Measurements from ENCODE around the gene CDKN2D.
"Not testable (repeated sequence)": the region's sequence is repeated elsewhere in the genome, so short reads cannot be mapped to it uniquely, and the experiment has no call there.

The CDKN2D gene

GRCh38 chr19:10587022-10587838 lies 18.5 kb upstream of the CDKN2D start, which contains the start of gene AP1M2:
TSS of gene AP1M2 (minus strand) at chr19:10587312. CDS start at chr19:10587231, 81 bp downstream.
- H3K27me3 ChIP-seq = no peaks in the 10 kb centered on the region
- no peak within 1 kb of the TSS for H3K4me3 ChIP-seq
- H3K4me2 ChIP-seq = no peak within 1 kb of the TSS
- H3K9ac ChIP-seq = no peak within 1 kb of the TSS
- H3K4me1 ChIP-seq = peaks cover 7 to 29% (median 25%) of the 10 kb centered on the region in 10 experiments; a peak in 19 of 20 replicates
- H4K20me1 ChIP-seq = no peaks in the 10 kb centered on the region
- no peaks in the 10 kb centered on the region for H3K36me3 ChIP-seq
- no peaks in the 10 kb centered on the region for H3K9me3 ChIP-seq (replicated peaks in 1 of 11)
- H3K27ac ChIP-seq = no peak within 1 kb of the TSS
- TF ChIP-seq Cebpa-rat (IDR thresholded peaks at IDR 0.05) = no peak

DNA sequence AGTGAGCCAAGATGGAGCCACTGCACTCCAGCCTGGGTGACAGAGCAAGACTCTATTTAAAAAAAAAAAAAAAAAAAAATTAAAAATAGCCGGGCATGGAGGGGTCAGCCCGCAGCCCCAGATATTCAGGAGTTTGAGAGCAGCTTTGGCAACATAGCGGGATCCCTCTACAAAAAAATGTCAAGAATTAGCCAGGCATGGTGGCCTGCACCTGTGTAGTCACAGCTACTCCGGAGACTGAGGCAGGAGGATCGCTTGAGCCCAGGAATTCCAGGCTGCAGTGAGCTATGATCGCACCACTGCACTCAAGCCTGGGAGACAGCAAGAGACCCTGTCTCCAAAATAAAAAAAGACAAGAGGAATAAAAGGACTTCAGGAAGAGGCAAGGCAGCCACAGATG lies 17.6 kb upstream of the CDKN2D start:
- Histone ChIP-seq H3K9me3 (replicated peaks in 1 of 11) (no peaks in the 10 kb centered on the region), H3K27me3 (no peaks in the 10 kb centered on the region), H3K9ac (no peak overlapping the region), H3K27ac (no peak overlapping the region), H3K4me2 (no peak overlapping the region), H4K20me1 (no peaks in the 10 kb centered on the region), H3K36me3 (no peaks in the 10 kb centered on the region), H3K4me3 (no peak overlapping the region), H3K4me1 (peaks cover 7 to 28% (median 23%) of the 10 kb centered on the region in 10 experiments; a peak in 19 of 20 replicates)
- no peak for TF ChIP-seq Cebpa-rat (IDR thresholded peaks at IDR 0.05)

GRCh38 chr19:10583036-10583776 lies 14.4 kb upstream of the CDKN2D start:
- H3K36me3 ChIP-seq = no peaks in the 10 kb centered on the region
- H3K27ac ChIP-seq = peak overlapping the region in 3 of 11 experiments; percentile 38 to 57 (median 41); a peak in 4 of 22 replicates
- H3K4me3 ChIP-seq = no peak overlapping the region
- peaks cover 7 to 32% (median 23%) of the 10 kb centered on the region in 10 experiments; a peak in 19 of 20 replicates for H3K4me1 ChIP-seq
- H4K20me1 ChIP-seq = no peaks in the 10 kb centered on the region
- H3K27me3 ChIP-seq = no peaks in the 10 kb centered on the region
- TF ChIP-seq Cebpa-rat (IDR thresholded peaks at IDR 0.05) = no peak
- no peak overlapping the region for H3K9ac ChIP-seq
- H3K4me2 ChIP-seq = peak overlapping the region in 4 of 11 experiments; percentile 54 to 76 (median 68); a peak in 4 of 22 replicates
- no peaks in the 10 kb centered on the region for H3K9me3 ChIP-seq (replicated peaks in 1 of 11)

- Histone ChIP-seq H3K9me3 (replicated peaks in 1 of 11) (no peaks in the 10 kb centered on the region), H4K20me1 (no peaks in the 10 kb centered on the region), H3K36me3 (no peaks in the 10 kb centered on the region), H3K27ac (no peak overlapping the region), H3K4me1 (peaks cover 7 to 32% (median 23%) of the 10 kb centered on the region in 10 experiments; a peak in 19 of 20 replicates), H3K4me2 (no peak overlapping the region; a peak in 1 of 22 replicates), H3K27me3 (no peaks in the 10 kb centered on the region), H3K4me3 (no peak overlapping the region), H3K9ac (no peak overlapping the region)
- TF ChIP-seq Cebpa-rat (IDR thresholded peaks at IDR 0.05) = no peak
These were observed 13.3 kb upstream of the CDKN2D start for GRCh38 chr19:10582091-10582490.

- H3K9me3 ChIP-seq (replicated peaks in 1 of 11) = no peaks in the 10 kb centered on the region
- no peaks in the 10 kb centered on the region for H3K27me3 ChIP-seq
- H3K27ac ChIP-seq = no peak overlapping the region
- no peaks in the 10 kb centered on the region for H4K20me1 ChIP-seq
- TF ChIP-seq Cebpa-rat (IDR thresholded peaks at IDR 0.05) = no peak
- peak overlapping the region in 10 of 11 experiments; percentile 32 to 93 (median 46); a peak in 15 of 22 replicates for H3K4me2 ChIP-seq
- H3K9ac ChIP-seq = peak overlapping the region in 3 of 11 experiments; percentile 31 to 39 (median 38); a peak in 3 of 22 replicates
- no peak overlapping the region for H3K4me3 ChIP-seq
- no peaks in the 10 kb centered on the region for H3K36me3 ChIP-seq
- peaks cover 7 to 32% (median 23%) of the 10 kb centered on the region in 10 experiments; a peak in 19 of 20 replicates for H3K4me1 ChIP-seq
These were observed 12.3 kb upstream of the CDKN2D start for GRCh38 chr19:10580979-10581631.

GRCh38 chr19:10577951-10578350 lies 9.2 kb upstream of the CDKN2D start:
- peak overlapping the region in 1 of 11 experiments; percentile 12; a peak in 1 of 22 replicates for H3K9ac ChIP-seq
- H3K4me1 ChIP-seq = peaks cover 0 to 6% (median 2%) of the 10 kb centered on the region in 10 experiments; a peak in 7 of 20 replicates
- H3K36me3 ChIP-seq = no peaks in the 10 kb centered on the region
- H4K20me1 ChIP-seq = no peaks in the 10 kb centered on the region
- H3K4me3 ChIP-seq = no peak overlapping the region
- TF ChIP-seq Cebpa-rat (IDR thresholded peaks at IDR 0.05) = no peak
- no peak overlapping the region for H3K4me2 ChIP-seq
- no peaks in the 10 kb centered on the region for H3K27me3 ChIP-seq
- H3K9me3 ChIP-seq (replicated peaks in 1 of 11) = no peaks in the 10 kb centered on the region
- no peak overlapping the region for H3K27ac ChIP-seq

- no peak overlapping the region for H3K4me2 ChIP-seq
- H4K20me1 ChIP-seq = no peaks in the 10 kb centered on the region
- peaks cover 3 to 12% (median 6%) of the 10 kb centered on the region in 10 experiments; a peak in 16 of 20 replicates for H3K4me1 ChIP-seq
- H3K9ac ChIP-seq = no peak overlapping the region
- H3K27me3 ChIP-seq = no peaks in the 10 kb centered on the region
- H3K36me3 ChIP-seq = no peaks in the 10 kb centered on the region
- H3K9me3 ChIP-seq (replicated peaks in 1 of 11) = no peaks in the 10 kb centered on the region
- TF ChIP-seq Cebpa-rat (IDR thresholded peaks at IDR 0.05) = no peak
- H3K4me3 ChIP-seq = no peak overlapping the region
- H3K27ac ChIP-seq = no peak overlapping the region
These were observed 6.4 kb upstream of the CDKN2D start for GRCh38 chr19:10575011-10575716.

GRCh38 chr19:10574462-10574861 lies 5.7 kb upstream of the CDKN2D start:
- Histone ChIP-seq H3K4me2 (no peak overlapping the region), H3K27ac (peak overlapping the region in 1 of 11 experiments; percentile 1; a peak in 1 of 22 replicates), H3K27me3 (no peaks in the 10 kb centered on the region)

GRCh38 chr19:10573793-10574192 lies 5.0 kb upstream of the CDKN2D start:
- H3K4me3 ChIP-seq; H3K27me3 ChIP-seq; H3K27ac ChIP-seq; H4K20me1 ChIP-seq; H3K9ac ChIP-seq; H3K9me3 ChIP-seq (replicated peaks in 1 of 11); H3K36me3 ChIP-seq; H3K4me2 ChIP-seq: not testable (repeated sequence)
- peaks cover 12 to 22% (median 16%) of the 10 kb centered on the region in 10 experiments for H3K4me1 ChIP-seq

More at GRCh38 chr19:10574462-10574861, 5.7 kb upstream of the CDKN2D start:
- H3K9ac ChIP-seq = no peak overlapping the region
- no peak for TF ChIP-seq Cebpa-rat (IDR thresholded peaks at IDR 0.05)
- no peaks in the 10 kb centered on the region for H3K36me3 ChIP-seq
- peaks cover 10 to 19% (median 13%) of the 10 kb centered on the region in 10 experiments for H3K4me1 ChIP-seq
- no peak overlapping the region for H3K4me3 ChIP-seq
- no peaks in the 10 kb centered on the region for H3K9me3 ChIP-seq (replicated peaks in 1 of 11)
- no peaks in the 10 kb centered on the region for H4K20me1 ChIP-seq
